Right renal cortex interstitium (tissue), 3 donors: Measurements from ENCODE around the gene PZP. TPM values are rescaled to one million over a fixed set of nuclear protein-coding genes. Genes with fewer than 3 reads are reported as not detected.

Experiments
- DNase-seq, 3 donors: peaks; one replicate each; pipeline ENCODE4 v3.0.0-alpha.2; 2013; ENCODE audit warnings: low read depth in 3 of 3, low spot score in 2 of 3
- polyA plus RNA-seq, 3 donors: library from polyadenylated mRNA; unstranded; fragments of 120-200 nt; gene quantifications; one replicate each; pipeline ENCODE4 v1.2.1, GENCODE V29; 2013; ENCODE audit not compliant: insufficient read length in 3 of 3

Gene PZP
- polyA plus RNA-seq, 3 donors, result 0.47 to 0.68 (median 0.60) TPM

GRCh38 chr12:9127936-9128663 lies 80.1 kb downstream of the PZP start:
- no peak for DNase-seq

- DNase-seq, result no peak
These were observed 80.7 kb downstream of the PZP start for GRCh38 chr12:9127484-9127883.

DNA sequence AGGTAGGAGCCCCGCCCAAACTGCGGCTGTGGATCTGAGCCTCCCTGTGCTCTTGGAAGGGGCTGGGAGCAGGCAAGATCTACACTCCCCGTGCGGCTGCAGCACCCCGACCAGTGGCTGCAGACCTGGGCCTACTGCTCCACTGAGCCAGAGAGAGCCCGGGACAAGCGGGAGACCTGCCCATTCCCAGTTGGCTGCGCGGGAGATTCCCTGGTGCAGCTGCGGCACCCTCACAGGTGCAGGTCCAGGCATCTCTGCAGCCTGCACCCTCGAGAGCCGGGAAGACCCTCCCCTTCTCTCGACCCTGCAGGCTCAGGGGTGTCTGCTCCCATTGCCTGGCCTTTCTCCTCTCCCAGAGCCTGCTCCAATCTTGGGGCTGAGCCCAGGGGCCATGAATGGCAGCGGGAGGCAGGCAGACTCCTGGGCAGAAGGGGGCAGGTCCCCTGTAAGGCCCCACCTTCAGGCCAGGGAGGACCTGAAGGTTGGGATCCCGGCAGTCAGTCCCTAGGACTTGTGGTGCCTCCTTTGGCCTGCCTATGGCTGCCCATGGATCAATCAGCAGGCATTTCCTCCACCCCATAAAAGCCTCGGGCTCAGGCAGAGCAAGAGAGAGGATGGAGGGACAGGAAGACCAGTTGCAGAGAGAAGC lies 83.7 kb downstream of the PZP start:
- DNase-seq, result no peak

DNA sequence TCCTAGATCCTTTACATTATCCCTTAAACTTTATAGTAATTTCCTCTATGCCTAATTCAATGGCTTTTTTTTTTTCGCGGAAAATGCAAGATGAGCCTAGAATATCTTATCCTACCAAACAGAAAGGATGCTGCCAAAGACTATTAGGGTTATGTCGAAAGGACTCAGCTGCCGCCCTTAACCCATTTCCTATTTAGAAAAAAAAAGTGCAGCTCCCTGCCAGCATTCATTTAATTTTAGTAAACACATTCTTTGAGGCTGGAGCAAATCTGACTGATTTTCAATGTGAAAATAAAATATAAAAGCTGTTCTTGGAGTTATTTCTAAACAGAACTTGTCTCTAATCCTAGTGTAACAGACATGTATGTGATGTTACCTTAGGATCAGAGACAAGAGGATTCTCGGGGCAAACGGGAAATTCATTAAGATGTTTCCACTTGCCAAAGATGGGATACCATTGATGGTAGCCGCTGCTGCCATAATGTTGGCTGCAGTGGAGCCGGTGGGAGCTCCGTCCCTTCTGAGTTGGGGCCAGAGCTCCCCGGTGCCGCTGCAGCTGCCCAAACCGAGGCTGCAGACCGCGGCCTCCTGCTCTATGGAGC lies 84.3 kb downstream of the PZP start:
- DNase-seq, result no peak

- DNase-seq, result no peak
These were observed 86.0 kb downstream of the PZP start for GRCh38 chr12:9122091-9122609.

- DNase-seq, result no peak
These were observed 87.6 kb downstream of the PZP start for GRCh38 chr12:9120487-9121184.

DNA sequence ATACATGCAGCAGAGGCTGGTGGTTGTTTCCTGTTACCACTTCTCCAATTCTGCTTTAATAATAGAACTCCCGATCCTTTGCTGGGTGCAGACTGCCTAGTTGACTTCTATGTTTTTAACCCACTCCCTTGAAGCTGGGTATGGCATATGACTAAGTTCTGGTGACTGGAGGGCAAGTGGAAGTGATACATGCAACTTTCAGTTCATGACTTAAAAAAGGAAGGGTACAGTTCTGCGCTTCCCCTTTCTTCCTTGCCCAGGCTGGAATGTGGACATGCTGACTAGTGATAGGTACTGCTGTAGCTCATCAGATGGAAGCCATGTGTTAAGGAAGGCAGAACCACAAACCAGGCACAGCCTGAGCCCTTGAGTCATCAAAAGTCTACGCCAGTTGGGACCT lies 90.0 kb downstream of the PZP start:
- no peak for DNase-seq

- DNase-seq, result peak; percentile 31 to 41 (median 41)
These were observed 92.2 kb downstream of the PZP start, which contains the start of gene A2M for GRCh38 chr12:9115731-9116559. Gene A2M (minus strand): TSS chr12:9115919. CDS start chr12:9115849, 70 bp downstream.

DNA sequence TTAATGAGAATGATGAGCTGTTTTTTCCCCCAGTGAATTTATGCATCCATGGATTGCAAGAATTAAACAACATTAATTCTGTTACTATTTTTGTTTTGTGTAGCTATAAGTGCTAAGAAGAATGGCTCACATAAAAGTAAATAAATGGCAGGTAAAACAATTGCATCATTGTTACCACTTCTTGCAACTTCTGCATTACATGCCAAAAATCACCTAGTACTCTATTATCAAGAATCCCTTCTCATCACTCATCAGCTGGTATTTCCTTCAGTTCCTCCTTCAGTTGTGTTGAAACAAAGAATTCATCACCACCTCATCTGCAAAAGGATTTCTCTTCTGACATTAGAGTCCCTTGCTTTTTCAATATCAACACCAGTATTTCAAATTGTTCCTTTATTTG lies 93.2 kb downstream of the PZP start:
- DNase-seq, result no peak

GRCh38 chr12:9113987-9114309 lies 94.2 kb downstream of the PZP start:
- DNase-seq, result no peak

DNA sequence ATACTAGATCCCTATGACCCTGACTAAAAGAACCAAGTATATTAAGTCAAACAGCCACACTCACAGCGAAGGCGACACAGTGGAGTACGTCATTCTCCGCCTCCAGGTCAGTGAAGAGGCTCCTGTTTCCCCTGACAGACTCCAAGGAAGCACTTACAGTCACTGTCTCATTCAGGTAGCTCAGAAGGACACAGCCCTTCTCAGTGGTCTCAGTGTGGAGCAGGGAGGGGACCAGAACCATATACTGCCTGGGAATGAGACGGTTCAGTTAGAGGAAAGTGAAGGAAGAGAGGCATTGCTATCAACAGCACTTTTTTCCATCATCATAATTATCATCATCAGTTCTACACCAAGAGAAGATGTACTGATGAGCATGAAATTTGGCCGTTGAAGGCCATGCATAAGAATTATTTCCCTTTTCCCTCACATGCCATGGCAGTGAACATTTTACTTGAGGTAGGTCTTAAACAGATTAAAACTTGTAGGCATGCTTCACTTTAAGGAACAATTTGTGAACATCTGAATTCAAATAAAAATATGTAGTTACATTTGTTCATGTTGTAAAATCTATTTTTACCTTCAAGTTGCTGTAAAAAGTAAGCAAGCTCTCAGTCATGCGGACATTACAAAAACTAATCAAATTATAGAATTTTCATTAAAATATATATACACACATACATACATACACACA lies 94.8 kb downstream of the PZP start:
- DNase-seq, result no peak

DNA sequence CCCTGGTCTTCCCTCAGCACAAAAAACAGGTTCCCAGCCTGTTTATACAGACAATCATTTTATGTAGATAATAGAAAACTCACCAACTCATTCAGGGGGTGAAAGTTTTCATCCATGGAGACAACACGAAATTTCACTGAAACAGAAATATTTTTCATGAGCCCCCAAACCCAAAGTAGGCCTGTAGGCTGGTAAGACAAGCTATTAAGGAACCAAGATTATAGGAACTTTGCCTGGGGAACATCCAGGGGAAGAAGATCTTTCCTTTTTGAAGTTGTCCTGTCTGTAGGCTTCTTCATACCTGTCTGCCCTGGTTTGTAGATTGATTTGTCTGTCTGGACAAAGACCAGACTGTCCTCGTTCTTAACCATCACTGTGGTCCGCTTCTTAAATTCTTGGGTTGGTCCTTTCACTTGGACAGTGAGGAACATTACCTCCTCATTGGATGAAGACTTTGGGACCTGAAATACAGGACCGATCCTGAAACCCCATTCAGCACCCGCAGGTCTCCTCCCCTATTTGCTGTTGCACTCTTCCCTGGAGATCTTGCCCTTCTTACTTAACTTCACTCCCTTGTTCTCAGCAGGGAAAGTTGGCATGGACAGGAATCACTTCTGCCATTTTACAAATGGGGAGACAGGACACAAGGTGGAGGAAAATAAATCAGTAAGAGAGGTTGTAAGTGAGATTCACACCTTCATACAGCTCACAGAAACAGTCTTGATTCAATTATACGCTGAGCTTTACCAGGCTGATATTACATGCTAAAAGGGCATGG lies 95.9 kb downstream of the PZP start:
- DNase-seq, result no peak

DNA sequence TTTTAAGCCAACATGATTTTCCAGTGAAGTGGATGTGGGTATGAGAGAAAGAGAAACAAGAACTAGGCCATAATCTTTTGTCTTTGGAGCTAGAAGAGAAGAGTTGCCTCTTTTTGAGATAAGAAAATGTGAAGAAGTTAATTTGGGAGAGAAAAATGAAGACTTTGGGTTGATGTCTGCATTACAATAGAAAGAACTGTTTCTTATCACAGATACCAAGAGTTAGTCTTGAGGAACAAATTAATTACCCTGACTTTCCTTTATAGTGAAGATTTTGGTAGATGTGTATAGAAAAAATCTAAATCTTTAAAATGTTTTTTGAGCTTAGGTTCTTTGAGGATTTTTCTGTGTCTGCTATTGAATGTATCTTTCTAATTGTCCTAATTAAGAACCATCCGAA lies 96.7 kb downstream of the PZP start:
- no peak for DNase-seq

GRCh38 chr12:9109737-9110491 lies 98.3 kb downstream of the PZP start:
- no peak for DNase-seq

DNA sequence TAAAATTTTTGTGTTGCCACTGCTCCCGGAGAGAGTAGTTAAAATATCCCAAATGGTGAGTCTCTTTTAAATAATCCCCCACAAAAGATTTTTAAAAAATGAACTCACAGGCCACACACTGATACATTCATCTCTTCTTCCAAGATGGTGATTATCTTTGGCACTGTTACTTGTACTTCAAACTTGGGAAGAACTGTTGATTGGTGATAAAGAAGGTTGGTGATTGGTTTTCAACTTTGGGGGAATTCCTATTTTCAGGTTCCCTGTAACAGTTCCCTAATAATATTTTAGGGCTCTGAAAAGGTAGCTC lies 99.0 kb downstream of the PZP start:
- DNase-seq, result no peak

GRCh38 chr12:9108504-9109212 lies 99.5 kb downstream of the PZP start:
- DNase-seq, result no peak

DNA sequence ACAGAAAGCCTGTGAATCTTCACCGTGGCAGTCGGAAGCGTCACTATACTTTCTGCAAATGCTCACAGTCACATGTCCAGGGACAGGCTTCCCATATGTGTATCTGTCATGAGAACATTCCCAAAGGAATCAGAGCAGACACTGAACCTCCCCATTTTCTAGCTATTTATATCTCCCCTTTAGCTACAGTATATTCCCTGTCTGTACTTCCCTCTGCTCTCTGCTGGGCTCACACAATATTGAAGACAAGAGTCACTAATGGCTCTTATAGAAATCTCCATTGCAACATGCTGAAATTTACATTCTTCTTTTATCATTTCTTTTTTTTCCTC lies 100.7 kb downstream of the PZP start:
- no peak for DNase-seq
